ENCODE results near the gene FAAP100. TPM values are rescaled to one million over a fixed set of nuclear protein-coding genes. Genes with fewer than 3 reads are reported as not detected.
A peak's percentile ranks its signal among the peaks of the same experiment; 100 is the strongest.

The FAAP100 gene
- total RNA-seq, 1 donor from 2014 or later = 37.2 TPM

DNA sequence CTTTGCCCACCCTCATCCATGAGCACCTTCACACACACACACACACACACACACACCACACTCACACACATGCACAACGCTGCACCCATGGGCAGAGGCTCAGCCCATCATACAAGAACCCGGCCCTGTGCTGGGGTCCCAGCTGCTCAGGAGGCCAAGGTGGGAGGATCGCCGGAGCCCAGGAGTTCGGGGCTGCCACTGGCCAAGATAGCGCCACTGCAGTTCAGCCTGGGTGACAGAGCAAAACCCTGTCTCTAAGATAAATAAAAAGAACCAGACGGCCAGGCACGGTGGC lies 27.3 kb downstream of the FAAP100 start:
- Mint-ChIP-seq H3K27ac (no peak overlapping the region), H3K9me3 (no peaks in the 10 kb centered on the region), H3K27me3 (ENCODE audit: low read depth) (peaks cover 9% of the 10 kb centered on the region), H3K4me1 (peaks cover 11% of the 10 kb centered on the region), H3K4me3 (no peak overlapping the region), H3K36me3 (no peaks in the 10 kb centered on the region)
- TF ChIP-seq CTCF (IDR thresholded peaks at IDR 0.05; ENCODE audit: unreplicated experiment) = no peak
- DNase-seq (ENCODE audit: low spot score in 2 of 2, unreplicated experiment in 2 of 2) = no peak

- peaks cover 9% of the 10 kb centered on the region for H3K27me3 Mint-ChIP-seq (ENCODE audit: low read depth)
- no peak for TF ChIP-seq CTCF (IDR thresholded peaks at IDR 0.05; ENCODE audit: unreplicated experiment)
- H3K36me3 Mint-ChIP-seq = no peaks in the 10 kb centered on the region
- no peak overlapping the region for H3K4me3 Mint-ChIP-seq
- H3K9me3 Mint-ChIP-seq = no peaks in the 10 kb centered on the region
- no peak overlapping the region for H3K27ac Mint-ChIP-seq
- H3K4me1 Mint-ChIP-seq = peaks cover 11% of the 10 kb centered on the region
- DNase-seq (ENCODE audit: low spot score in 2 of 2, unreplicated experiment in 2 of 2) = no peak
Measured at GRCh38 chr17:81524039-81524864, 27.9 kb downstream of the FAAP100 start.

DNA sequence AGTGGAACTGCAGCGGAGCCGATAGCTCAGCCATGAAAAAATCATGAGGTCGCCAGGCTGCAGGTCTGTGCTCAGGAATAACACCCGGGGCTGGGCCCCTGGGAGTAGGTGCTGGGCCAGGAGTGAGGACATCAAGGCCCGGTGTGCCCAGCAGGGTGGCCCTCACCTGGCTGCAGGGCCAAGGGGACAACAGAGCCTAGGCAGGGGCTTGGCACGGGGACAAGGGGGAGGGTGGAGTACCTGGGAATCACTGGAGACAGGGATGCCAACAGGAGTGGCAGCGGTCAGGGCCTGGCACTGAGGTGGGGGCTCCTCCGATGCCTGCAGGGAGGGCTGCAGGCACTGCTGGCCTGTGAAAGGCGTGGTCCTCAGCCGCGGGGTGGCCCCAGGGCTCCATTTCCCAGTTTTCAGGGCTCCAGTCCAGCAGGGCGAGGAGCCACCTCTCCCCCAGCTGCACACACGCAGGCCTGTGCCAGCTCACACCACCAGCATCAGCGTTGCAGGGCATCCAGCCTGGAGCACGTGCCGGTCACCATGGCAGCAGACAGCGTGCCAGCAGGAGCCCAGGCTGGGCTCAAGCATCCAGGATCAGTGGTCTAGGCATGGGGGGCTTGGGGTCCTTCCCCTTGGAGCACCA lies 28.6 kb downstream of the FAAP100 start:
- Mint-ChIP-seq H3K9me3 (no peaks in the 10 kb centered on the region), H3K4me1 (peaks cover 12% of the 10 kb centered on the region), H3K36me3 (no peaks in the 10 kb centered on the region), H3K4me3 (no peak overlapping the region), H3K27ac (no peak overlapping the region), H3K27me3 (ENCODE audit: low read depth) (peaks cover 9% of the 10 kb centered on the region)
- DNase-seq (ENCODE audit: low spot score in 2 of 2, unreplicated experiment in 2 of 2) = no peak
- TF ChIP-seq CTCF (IDR thresholded peaks at IDR 0.05; ENCODE audit: unreplicated experiment) = peak; percentile 4

DNA sequence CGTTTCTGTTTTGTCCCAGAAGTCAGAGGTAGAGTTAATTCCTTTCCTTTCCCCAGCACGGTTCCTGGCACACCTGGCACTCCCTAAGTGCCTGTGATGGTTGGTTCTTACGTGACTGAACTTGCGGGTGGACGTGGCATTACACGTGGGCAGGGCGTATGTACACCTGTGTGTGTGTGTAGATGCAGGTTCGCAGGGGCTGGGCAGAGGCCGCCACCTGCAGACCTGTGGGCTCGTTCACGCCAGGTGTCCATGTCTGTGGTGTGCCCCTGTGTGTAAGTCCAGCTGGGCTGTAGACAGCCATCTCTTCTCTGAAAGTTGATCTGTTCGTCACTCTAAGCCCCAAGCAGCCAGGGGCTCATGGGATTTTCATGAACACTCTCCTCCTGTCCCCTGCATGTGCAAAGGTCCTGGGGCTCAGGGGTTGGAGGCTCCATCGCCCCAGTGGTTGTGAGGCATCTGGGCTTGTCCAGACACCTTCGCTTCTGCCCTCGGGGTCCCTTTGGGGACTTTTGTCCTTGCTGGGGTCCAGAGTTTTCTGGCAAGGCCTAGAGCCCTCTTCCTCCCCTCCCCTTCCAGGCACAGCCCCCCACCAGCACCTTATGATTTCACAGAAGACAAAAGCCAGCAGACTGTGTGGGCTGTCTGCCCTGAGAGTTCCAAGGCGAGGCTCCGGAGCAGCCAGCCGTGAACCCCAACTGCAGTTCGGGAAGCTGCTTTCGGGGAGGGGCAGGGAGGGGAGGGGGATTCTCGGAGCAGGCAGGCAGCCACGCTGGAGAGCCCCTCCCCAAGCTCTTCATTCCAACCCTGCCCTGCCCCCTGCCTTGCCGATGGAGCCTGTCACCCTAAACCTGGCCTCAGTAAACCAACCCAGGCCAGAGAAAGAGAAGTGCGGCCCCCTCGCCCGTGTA lies 29.4 kb downstream of the FAAP100 start:
- no peak overlapping the region for H3K4me3 Mint-ChIP-seq
- H3K4me1 Mint-ChIP-seq = peaks cover 19% of the 10 kb centered on the region
- TF ChIP-seq CTCF (IDR thresholded peaks at IDR 0.05; ENCODE audit: unreplicated experiment) = peak; percentile 24
- no peaks in the 10 kb centered on the region for H3K36me3 Mint-ChIP-seq
- no peak for DNase-seq (ENCODE audit: low spot score in 2 of 2, unreplicated experiment in 2 of 2)
- no peak overlapping the region for H3K27ac Mint-ChIP-seq
- peaks cover 13% of the 10 kb centered on the region for H3K27me3 Mint-ChIP-seq (ENCODE audit: low read depth)
- no peaks in the 10 kb centered on the region for H3K9me3 Mint-ChIP-seq

- no peak for TF ChIP-seq CTCF (IDR thresholded peaks at IDR 0.05; ENCODE audit: unreplicated experiment)
- H3K4me1 Mint-ChIP-seq = peaks cover 31% of the 10 kb centered on the region
- H3K27ac Mint-ChIP-seq = no peak overlapping the region
- no peaks in the 10 kb centered on the region for H3K36me3 Mint-ChIP-seq
- peak overlapping the region; percentile 44 for H3K4me3 Mint-ChIP-seq
- no peak for DNase-seq (ENCODE audit: low spot score in 2 of 2, unreplicated experiment in 2 of 2)
- H3K27me3 Mint-ChIP-seq (ENCODE audit: low read depth) = peaks cover 13% of the 10 kb centered on the region
- no peaks in the 10 kb centered on the region for H3K9me3 Mint-ChIP-seq
Measured at GRCh38 chr17:81520021-81520901, 31.9 kb downstream of the FAAP100 start.
